Measurements from ENCODE around the gene SEPTIN1. TPM values are rescaled to one million over a fixed set of nuclear protein-coding genes. Genes with fewer than 3 reads are reported as not detected.

SEPTIN1 gene
- total RNA-seq, 1 experiment from 2014 or later = 3.4 TPM

DNA sequence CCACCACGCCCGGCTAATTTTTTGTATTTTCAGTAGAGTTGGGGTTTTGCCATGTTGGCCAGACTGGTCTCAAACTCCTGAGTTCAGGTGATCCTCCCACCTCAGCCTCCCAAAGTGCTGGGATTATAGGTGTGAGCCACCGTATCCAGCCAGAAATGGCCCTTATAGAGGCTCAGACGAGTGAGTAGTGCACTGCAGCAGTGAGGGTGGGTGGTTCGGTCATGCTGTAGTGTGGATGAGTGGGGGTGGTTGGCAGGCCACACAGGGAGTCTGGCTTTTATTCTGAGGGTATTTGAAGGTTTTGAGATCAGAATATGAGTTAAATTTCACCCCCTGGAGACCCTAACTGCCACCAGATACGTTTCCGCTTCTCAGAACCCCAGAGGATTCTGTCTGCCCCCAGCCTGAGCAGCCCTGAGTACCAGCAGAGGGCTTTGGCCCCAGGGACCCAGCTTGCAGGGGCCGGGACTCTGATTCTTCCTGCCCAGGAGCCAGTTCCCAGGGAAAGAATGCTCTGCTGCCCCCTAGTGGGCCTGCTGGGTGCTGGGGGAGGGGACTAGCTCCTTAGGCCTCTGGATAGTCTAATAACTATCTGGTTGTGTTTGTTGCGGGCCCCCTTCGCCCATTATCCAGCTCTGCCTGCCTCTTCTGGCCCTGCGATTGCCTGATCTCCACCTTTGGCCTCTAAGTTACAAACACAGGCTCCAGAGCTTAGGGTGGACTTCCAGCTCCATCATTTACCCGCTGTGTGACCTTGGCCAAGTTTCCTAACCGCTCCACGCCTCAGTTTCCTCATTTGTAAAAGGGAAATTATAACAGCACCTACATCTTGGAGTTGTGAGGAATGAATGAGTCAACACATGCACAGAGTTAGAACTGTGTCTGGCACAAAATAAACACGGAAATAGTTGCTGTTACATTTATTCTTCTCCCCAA, 27.0 kb upstream of the SEPTIN1 start:
- 0 out of 2 replicates have a peak overlapping the region, but pooled peaks have one; percentile 25 for H3K9ac ChIP-seq (ENCODE audit: low read length)
- H3K4me3 ChIP-seq (replicated peaks in 1 of 2; ENCODE audit: low read depth in 1 of 2, low read length in 2 of 2) = peak overlapping the region in 1 of 2 experiments; percentile 7; a peak in 1 of 4 replicates
- peaks cover 6 to 25% of the 10 kb centered on the region in 2 experiments; a peak in 1 of 4 replicates for H3K36me3 ChIP-seq (ENCODE audit: control insufficient read depth in 1 of 2, insufficient read depth in 2 of 2, low read length in 2 of 2)
- H3K9me2 ChIP-seq (ENCODE audit: insufficient read depth) = no peaks in the 10 kb centered on the region
- no peaks in the 10 kb centered on the region for H4K20me1 ChIP-seq (ENCODE audit: insufficient read depth)
- BruUV-seq (replicated peaks) = no TSS peak
- H3K79me2 ChIP-seq (ENCODE audit: insufficient read depth, low read length) = peaks cover 48% of the 10 kb centered on the region
- ChIA-PET CTCF (interaction anchor here (0.6 to 2.1 kb wide), 28 partner anchors 9 to 745 kb away, joined by 3 to 34 read pairs (median 4); partner anchors contain the start of genes CD2BP2, DCTPP1, GDPD3 and TBC1D10B), RAD21 (ENCODE audit: low non-redundant PET in 1 of 2, low total read pairs in 2 of 2, uncharacterized antibody in 2 of 2, unreplicated experiment in 2 of 2) (interaction anchor here (0.6 to 0.9 kb wide), 5 partner anchors 9 to 297 kb away, joined by 3 to 6 read pairs (median 3); partner anchors contain the start of gene GDPD3 (in 1 of the 2)), POLR2A (interaction anchor here (0.7 to 1.5 kb wide), 6 partner anchors 8 to 317 kb away, joined by 3 to 9 read pairs (median 4); partner anchors contain the start of genes TBX6 and ZNF48)
- peak; percentile 78 for DNase-seq (ENCODE audit: low read depth, low spot score)
- intact Hi-C loops (cut with micrococcal nuclease) = loop anchor here (2.0 to 5.0 kb wide), 2 partner anchors 39 to 317 kb away; partner anchors contain the start of genes TBC1D10B and TBX6
- H3K4me1 ChIP-seq (ENCODE audit: control insufficient read depth in 1 of 2, insufficient read depth in 2 of 2, low read length in 2 of 2) = peaks cover 18 to 39% of the 10 kb centered on the region in 2 experiments
- no peaks in the 10 kb centered on the region for H3K9me3 ChIP-seq (ENCODE audit: control insufficient read depth in 1 of 2, insufficient read depth in 1 of 2, low read depth in 1 of 2, low read length in 2 of 2)
- H2AFZ ChIP-seq (ENCODE audit: low read depth, low read length, poor library complexity, severe bottlenecking) = no peak overlapping the region
- TF ChIP-seq CTCF (IDR thresholded peaks at IDR 0.05 in 2 of 3, conservative IDR thresholded peaks at IDR 0.05 in 1 of 3; ENCODE audit: borderline replicate concordance in 1 of 3, insufficient read depth in 1 of 3, low read depth in 2 of 3, low read length in 2 of 3) (peak; percentile 91 to 98 (median 96)), EZH2 (IDR thresholded peaks at IDR 0.05) (no peak), RAD21 (IDR thresholded peaks at IDR 0.05; ENCODE audit: low read depth) (peak; percentile 94), SRF (IDR thresholded peaks at IDR 0.05; ENCODE audit: low read depth) (no peak), FOSL1 (IDR thresholded peaks at IDR 0.05; ENCODE audit: low read depth) (no peak), YY1 (IDR thresholded peaks at IDR 0.05; ENCODE audit: extremely low read depth, insufficient replicate concordance, low read depth, low read length) (peak; percentile 39)
- peak overlapping the region; percentile 88 for H3K4me2 ChIP-seq (ENCODE audit: low read length)
- H3K27me3 ChIP-seq (ENCODE audit: insufficient read depth, low read length) = no peaks in the 10 kb centered on the region
- peak; percentile 67 for ATAC-seq
- H3K27ac ChIP-seq (ENCODE audit: low read depth, low read length) = peak overlapping the region; percentile 63

Measured in HCT116 (cell line).